ENCODE measurements around the gene NR4A3.

GRCh38 chr9:99779277-99779676, 42.4 kb upstream of the NR4A3 start:
- TF ChIP-seq, protein P1, sequence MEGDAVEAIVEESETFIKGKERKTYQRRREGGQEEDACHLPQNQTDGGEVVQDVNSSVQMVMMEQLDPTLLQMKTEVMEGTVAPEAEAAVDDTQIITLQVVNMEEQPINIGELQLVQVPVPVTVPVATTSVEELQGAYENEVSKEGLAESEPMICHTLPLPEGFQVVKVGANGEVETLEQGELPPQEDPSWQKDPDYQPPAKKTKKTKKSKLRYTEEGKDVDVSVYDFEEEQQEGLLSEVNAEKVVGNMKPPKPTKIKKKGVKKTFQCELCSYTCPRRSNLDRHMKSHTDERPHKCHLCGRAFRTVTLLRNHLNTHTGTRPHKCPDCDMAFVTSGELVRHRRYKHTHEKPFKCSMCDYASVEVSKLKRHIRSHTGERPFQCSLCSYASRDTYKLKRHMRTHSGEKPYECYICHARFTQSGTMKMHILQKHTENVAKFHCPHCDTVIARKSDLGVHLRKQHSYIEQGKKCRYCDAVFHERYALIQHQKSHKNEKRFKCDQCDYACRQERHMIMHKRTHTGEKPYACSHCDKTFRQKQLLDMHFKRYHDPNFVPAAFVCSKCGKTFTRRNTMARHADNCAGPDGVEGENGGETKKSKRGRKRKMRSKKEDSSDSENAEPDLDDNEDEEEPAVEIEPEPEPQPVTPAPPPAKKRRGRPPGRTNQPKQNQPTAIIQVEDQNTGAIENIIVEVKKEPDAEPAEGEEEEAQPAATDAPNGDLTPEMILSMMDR (IDR thresholded peaks at IDR 0.05; ENCODE audit: borderline replicate concordance, extremely low read depth, low read length, poor library complexity, severe bottlenecking), result no peak
- no peak for TF ChIP-seq EZH2 (IDR thresholded peaks at IDR 0.05; ENCODE audit: borderline replicate concordance, low read depth, low read length, severe bottlenecking)

All from DND-41 (cell line).